Measurements from ENCODE around the gene TMEM59L.

Gene TMEM59L

DNA sequence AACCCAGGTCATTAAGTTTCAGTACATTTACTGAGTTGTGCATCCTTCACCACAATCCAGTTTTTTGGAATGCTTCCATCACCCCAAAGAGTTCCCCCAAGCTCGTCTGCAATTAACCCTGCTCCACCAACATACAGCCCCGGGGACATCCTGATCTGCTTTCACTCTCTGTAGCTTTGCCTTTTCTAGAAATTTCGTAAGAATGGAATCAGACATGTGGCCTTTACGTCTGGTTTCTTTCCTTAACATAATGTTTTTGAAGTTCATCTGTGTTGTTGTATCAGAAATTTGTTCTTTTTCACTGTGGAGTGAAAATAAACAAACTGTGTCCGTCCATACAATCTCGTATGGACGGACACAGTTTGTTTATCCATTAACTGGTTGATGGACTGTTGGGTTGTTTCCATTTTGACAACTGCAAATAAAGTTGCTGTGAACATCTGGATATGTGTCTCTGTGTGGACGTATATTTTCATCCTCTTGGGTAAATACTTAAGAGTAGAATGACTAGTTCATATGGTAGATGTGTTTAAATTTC, 27.1 kb downstream of the TMEM59L start:
- TF ChIP-seq, protein P1, sequence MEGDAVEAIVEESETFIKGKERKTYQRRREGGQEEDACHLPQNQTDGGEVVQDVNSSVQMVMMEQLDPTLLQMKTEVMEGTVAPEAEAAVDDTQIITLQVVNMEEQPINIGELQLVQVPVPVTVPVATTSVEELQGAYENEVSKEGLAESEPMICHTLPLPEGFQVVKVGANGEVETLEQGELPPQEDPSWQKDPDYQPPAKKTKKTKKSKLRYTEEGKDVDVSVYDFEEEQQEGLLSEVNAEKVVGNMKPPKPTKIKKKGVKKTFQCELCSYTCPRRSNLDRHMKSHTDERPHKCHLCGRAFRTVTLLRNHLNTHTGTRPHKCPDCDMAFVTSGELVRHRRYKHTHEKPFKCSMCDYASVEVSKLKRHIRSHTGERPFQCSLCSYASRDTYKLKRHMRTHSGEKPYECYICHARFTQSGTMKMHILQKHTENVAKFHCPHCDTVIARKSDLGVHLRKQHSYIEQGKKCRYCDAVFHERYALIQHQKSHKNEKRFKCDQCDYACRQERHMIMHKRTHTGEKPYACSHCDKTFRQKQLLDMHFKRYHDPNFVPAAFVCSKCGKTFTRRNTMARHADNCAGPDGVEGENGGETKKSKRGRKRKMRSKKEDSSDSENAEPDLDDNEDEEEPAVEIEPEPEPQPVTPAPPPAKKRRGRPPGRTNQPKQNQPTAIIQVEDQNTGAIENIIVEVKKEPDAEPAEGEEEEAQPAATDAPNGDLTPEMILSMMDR (IDR thresholded peaks at IDR 0.05; ENCODE audit: control insufficient read depth, insufficient read depth, low read depth, low read length, missing control alignments): no peak
- DNase-seq (ENCODE audit: low read depth): no peak
- no peak overlapping the region for H3K4me3 ChIP-seq (ENCODE audit: control insufficient read depth, low read depth, low read length)

DNA sequence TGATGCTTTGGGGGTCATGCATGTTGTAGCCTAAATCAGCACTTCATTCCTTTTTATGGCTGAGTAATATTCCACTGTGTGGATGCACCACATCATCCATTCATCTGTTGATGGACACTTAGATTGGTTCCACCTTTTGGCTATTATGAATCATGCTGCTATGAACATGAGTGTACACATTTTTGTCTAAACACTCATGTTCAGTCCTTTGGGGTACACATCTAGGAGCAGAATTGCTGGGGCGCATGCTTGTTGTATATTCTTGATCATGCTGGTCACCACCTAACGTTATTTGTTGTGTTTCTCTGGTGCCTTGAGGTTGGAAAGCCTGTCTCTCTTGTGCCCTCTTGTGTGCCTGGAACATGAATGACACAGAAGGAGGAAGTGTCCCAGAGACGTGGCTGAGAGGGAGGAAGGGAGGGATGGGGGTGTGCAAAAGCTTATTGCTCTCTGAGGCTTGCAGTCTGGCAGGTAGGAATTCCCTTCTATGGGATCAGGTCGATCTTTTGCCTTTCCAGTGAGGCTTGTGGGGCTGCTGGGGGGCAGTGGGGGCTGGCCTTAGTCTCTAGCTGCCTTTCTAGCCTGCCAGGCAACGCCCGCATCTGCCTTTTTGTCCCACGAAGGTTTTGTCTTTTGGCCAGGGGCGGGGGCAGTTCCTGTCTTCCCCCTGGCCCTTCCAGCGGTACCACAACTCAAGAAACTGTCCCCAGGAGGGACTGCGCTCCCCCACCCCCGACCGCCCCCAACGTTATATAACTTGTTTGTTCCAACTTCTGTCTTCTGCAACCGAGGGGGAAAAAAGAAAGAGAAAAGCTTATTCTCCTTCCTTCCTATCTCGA, 31.7 kb downstream of the TMEM59L start:
- H3K4me3 ChIP-seq (ENCODE audit: control insufficient read depth, low read depth, low read length): no peak overlapping the region
- TF ChIP-seq, protein P1 (IDR thresholded peaks at IDR 0.05; ENCODE audit: control insufficient read depth, insufficient read depth, low read depth, low read length, missing control alignments): no peak
- DNase-seq (ENCODE audit: low read depth): no peak

DNA sequence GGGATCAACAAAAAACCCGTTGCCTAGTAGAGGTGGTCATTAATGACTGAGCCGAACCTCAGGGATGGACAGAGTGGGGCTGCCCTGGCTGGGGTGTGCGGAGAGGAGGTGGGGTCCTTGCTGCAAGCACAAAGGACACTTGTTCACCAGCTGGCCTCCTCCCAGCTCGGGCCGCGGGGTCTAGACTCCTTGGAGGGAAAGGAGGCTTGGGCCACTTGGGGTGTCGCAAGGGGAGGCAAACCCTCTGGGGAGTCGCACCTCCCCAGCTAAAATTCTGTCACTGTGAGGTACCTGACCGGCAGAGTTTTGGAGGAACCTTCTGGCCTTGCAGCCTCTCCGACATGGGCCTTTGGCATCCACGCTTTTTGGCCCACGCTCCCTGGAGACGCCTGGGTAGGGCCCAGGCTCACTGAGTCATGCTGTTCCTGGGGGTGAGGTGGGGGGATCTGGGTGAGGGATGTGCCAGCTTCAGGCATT, 32.4 kb downstream of the TMEM59L start:
- H3K4me3 ChIP-seq (ENCODE audit: control insufficient read depth, low read depth, low read length): no peak overlapping the region
- no peak for DNase-seq (ENCODE audit: low read depth)
- TF ChIP-seq, protein P1 (IDR thresholded peaks at IDR 0.05; ENCODE audit: control insufficient read depth, insufficient read depth, low read depth, low read length, missing control alignments): no peak

DNA sequence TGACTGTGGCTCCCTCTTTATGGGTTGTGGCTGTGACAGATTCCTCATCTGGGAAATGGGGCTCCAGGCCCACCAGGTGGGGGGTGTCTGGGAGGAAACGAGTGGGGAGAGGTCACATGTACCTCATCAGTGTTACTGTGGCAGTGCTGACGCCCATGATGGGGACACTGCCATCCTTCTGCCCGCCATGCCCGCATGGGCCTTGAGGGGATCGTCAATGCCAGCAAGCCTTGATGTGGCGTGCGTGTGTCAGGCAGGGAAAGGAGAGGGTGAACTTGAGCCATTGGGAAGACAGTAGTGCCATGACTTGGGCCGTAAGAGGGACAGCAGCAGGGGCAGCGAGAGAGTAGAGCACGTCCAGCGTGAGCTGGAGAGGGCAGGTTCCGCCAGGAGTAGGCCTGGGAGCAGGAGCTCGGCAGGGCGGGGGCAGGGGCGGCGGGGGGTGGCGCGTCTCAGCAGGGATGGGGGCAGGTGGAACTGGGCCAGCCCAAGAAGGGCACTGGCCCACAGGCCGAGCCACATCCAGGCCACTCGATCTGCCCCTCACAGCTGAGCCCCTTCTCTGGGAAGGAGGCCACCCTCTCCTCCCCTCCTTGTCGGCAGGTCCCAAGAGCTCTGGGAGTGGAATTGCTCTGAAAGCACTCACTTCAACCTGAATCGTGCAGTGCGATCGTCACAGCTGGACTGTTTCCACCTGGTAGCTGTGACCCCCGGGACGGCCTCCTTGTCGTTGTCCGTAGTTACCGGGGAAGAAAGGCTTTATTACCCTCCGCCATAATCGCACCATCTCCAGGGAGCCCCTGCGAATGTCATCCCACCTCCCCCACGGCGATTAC, 34.1 kb downstream of the TMEM59L start:
- TF ChIP-seq, protein P1 (IDR thresholded peaks at IDR 0.05; ENCODE audit: control insufficient read depth, insufficient read depth, low read depth, low read length, missing control alignments): no peak
- DNase-seq (ENCODE audit: low read depth): no peak
- H3K4me3 ChIP-seq (ENCODE audit: control insufficient read depth, low read depth, low read length): no peak overlapping the region

DNA sequence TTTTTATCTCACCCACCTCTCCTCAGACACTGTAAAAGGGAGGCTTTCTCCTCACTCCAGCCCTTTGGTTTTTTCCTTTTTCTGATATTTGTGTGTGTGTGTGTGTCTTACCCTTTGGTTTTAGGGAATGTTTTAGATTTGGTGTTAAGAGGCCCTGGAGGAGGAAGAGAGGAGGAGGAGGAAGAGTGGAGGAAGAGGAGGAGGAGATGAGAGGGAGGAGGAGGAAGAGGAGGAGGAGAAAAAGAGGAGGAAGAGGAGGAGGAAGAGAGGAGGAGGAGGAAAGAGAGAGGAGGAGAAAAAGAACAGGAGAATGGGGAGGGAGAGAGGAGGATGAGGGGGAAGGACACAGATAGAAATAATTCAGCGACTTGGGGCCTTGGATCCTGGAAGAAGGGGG, 34.7 kb downstream of the TMEM59L start:
- no peak for DNase-seq (ENCODE audit: low read depth)
- no peak overlapping the region for H3K4me3 ChIP-seq (ENCODE audit: control insufficient read depth, low read depth, low read length)
- TF ChIP-seq, protein P1 (IDR thresholded peaks at IDR 0.05; ENCODE audit: control insufficient read depth, insufficient read depth, low read depth, low read length, missing control alignments): no peak

DNA sequence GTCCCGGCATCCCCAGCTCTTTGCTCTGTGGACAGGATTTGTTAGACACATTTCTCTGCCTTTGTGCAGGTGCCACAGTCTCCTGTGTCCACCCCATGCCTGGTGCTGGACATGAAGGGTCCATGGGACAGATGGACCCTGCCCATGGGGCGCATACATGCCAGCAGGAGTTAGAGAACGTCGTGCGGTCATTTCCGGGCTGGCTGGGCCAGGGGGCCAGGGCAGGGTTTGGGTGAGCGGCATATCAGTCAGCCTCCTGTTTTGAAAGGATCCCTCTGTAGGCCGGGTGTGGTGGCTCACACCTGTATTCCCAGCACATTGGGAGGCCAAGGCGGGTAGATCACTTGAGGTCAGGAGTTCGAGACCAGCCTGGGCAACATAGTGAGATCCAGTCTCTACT, 35.1 kb downstream of the TMEM59L start:
- no peak overlapping the region for H3K4me3 ChIP-seq (ENCODE audit: control insufficient read depth, low read depth, low read length)
- TF ChIP-seq, protein P1 (IDR thresholded peaks at IDR 0.05; ENCODE audit: control insufficient read depth, insufficient read depth, low read depth, low read length, missing control alignments): no peak
- DNase-seq (ENCODE audit: low read depth): no peak
